Type B pancreatic cell (in vitro differentiated cells): ENCODE measurements around the gene DPH6. TPM values are rescaled to one million over a fixed set of nuclear protein-coding genes. Genes with fewer than 3 reads are reported as not detected.

Source experiments
- DNase-seq: peaks from one replicate; pipeline ENCODE4 v3.0.0; 2021; ENCODE audit warnings: mixed read lengths; ENCODE audit not compliant: unreplicated experiment; ENCODE audit errors: extremely low spot score
- H3K27ac Mint-ChIP-seq: 2 replicates; pipeline ENCODE4 v1.8.0; 2021; ENCODE audit warnings: mild to moderate bottlenecking, mixed read lengths
- H3K27me3 Mint-ChIP-seq: 2 replicates; pipeline ENCODE4 v1.8.0; 2021; ENCODE audit warnings: mixed read lengths
- H3K36me3 Mint-ChIP-seq: 2 replicates; pipeline ENCODE4 v1.8.0; 2021; ENCODE audit warnings: mixed read lengths
- H3K4me1 Mint-ChIP-seq: one replicate; pipeline ENCODE4 v1.8.0; 2021; ENCODE audit warnings: mixed read lengths; ENCODE audit not compliant: unreplicated experiment
- H3K4me3 Mint-ChIP-seq: 2 replicates; pipeline ENCODE4 v1.8.0; 2021; ENCODE audit warnings: mild to moderate bottlenecking, mixed read lengths
- H3K9me3 Mint-ChIP-seq: 2 replicates; pipeline ENCODE4 v1.8.0; 2021; ENCODE audit warnings: mixed read lengths
- total RNA-seq: library from RNA; stranded (reverse); gene quantifications from 2 replicates; pipeline ENCODE4 v1.2.1, GENCODE V29; 2021; ENCODE audit warnings: low replicate concordance
- TF ChIP-seq, protein P1 (sequence below): fragments of 200-600 bp; sonication (generic); conservative IDR thresholded peaks from 2 replicates; pipeline ENCODE4 v1.5.0; 2021; ENCODE audit warnings: antibody characterized with exemption, mild to moderate bottlenecking

Gene DPH6
- total RNA-seq, 1 donor from 2014 or later = 13.5 TPM

DNA sequence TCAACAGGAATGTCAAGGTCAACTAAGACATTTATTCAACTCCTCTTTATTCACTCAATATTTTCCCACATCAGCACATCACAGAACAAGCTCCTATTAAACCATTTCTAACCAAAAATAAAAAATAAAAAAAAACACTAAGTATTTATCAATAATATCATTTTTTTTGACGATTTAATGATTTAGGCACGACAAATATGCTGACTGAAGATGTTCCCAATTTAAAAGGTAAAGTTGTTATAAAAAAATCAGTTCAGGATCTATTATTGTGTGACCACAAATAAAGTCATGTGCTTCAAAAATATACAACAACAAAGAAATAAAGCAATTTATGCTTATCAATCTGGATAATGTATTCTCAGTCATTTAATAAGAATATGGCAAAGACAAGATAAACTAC, 16.2 kb downstream of the DPH6 start:
- Mint-ChIP-seq H3K27me3 (no peaks in the 10 kb centered on the region), H3K27ac (no peak overlapping the region), H3K36me3 (peaks cover 38% of the 10 kb centered on the region), H3K9me3 (peaks cover 14% of the 10 kb centered on the region), H3K4me3 (no peak overlapping the region), H3K4me1 (peaks cover 1% of the 10 kb centered on the region)
- no peak for DNase-seq
- TF ChIP-seq, protein P1, sequence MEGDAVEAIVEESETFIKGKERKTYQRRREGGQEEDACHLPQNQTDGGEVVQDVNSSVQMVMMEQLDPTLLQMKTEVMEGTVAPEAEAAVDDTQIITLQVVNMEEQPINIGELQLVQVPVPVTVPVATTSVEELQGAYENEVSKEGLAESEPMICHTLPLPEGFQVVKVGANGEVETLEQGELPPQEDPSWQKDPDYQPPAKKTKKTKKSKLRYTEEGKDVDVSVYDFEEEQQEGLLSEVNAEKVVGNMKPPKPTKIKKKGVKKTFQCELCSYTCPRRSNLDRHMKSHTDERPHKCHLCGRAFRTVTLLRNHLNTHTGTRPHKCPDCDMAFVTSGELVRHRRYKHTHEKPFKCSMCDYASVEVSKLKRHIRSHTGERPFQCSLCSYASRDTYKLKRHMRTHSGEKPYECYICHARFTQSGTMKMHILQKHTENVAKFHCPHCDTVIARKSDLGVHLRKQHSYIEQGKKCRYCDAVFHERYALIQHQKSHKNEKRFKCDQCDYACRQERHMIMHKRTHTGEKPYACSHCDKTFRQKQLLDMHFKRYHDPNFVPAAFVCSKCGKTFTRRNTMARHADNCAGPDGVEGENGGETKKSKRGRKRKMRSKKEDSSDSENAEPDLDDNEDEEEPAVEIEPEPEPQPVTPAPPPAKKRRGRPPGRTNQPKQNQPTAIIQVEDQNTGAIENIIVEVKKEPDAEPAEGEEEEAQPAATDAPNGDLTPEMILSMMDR = no peak

DNA sequence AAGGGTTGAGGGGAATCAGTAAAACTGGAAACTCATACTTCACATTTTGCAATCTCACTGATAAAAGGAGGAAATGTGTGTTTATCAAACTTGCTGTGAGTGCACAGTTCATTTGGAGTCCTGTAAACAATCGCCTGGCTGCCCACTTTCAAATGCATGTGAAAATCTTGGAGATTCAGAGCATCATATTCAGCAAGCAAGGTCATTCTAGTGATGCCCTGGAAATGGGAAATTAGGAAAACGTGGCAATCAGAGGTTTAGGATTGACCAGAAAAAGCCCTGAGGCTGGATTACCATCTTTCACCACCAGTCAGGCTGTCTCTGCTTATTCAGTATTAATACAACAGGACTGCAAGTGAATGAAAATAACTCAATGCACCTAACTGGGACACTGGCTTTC, 23.9 kb downstream of the DPH6 start:
- DNase-seq = no peak
- no peaks in the 10 kb centered on the region for H3K9me3 Mint-ChIP-seq
- H3K27me3 Mint-ChIP-seq = no peaks in the 10 kb centered on the region
- TF ChIP-seq, protein P1 = peak; percentile 59
- no peak overlapping the region for H3K4me3 Mint-ChIP-seq
- no peak overlapping the region for H3K27ac Mint-ChIP-seq
- H3K4me1 Mint-ChIP-seq = peaks cover 23% of the 10 kb centered on the region
- H3K36me3 Mint-ChIP-seq = peaks cover 10% of the 10 kb centered on the region

DNA sequence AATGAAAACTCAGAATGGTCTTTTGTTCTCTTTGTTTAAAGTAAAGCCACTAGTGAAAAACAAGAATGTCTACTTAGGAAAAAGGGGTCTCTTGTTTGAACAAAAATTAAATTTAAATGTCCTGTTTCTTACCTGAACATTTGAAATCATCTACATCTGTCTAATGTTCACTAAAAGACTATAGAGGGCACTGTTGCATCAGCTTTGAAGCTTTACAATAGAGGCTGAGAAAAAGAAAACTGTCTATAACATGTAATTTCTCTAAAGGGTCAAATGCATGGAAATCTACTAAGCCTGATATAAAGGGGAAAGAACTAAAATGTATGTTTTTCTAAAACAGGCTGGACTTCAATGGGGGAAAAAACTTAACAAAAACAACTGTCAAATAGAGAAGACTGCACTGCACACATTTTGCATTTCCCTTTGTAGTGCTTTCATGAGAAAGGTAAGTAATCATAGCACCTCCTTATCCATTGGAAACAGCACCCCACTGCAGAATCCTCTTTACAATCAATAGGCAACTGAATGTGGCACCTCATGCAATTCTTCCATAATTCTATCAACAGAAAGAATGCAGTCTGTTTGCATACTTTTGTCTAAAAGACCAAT, 26.3 kb downstream of the DPH6 start:
- no peak for DNase-seq
- TF ChIP-seq, protein P1 = peak; percentile 88
- H3K27ac Mint-ChIP-seq = peak overlapping the region; percentile 4

DNA sequence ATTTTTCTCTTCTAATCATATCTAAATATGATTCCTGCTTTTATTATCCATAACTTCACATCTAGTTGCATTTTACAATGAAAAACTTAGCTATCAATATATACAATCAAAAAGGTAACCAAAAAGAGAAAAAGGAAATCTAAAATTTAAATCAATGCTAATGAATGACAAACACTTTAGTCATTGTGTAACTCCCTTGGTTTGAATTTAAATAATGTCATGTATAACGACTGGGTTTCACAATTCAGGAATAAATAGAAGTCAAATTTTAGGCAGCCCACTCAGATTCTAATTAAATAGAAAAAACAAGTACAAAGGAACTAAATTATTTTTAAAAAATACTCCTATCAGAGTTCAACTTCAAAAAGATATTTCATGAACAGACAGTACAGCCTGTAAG, 26.9 kb downstream of the DPH6 start:
- no peaks in the 10 kb centered on the region for H3K9me3 Mint-ChIP-seq
- no peak overlapping the region for H3K27ac Mint-ChIP-seq
- TF ChIP-seq, protein P1 = no peak
- no peaks in the 10 kb centered on the region for H3K27me3 Mint-ChIP-seq
- no peak for DNase-seq
- H3K4me3 Mint-ChIP-seq = no peak overlapping the region
- peaks cover 7% of the 10 kb centered on the region for H3K36me3 Mint-ChIP-seq
- peaks cover 23% of the 10 kb centered on the region for H3K4me1 Mint-ChIP-seq

More for the DNA sequence above, 26.3 kb downstream of the DPH6 start:
- H3K9me3 Mint-ChIP-seq = no peaks in the 10 kb centered on the region
- H3K36me3 Mint-ChIP-seq = peaks cover 7% of the 10 kb centered on the region
- no peaks in the 10 kb centered on the region for H3K27me3 Mint-ChIP-seq
- peak overlapping the region; percentile 55 for H3K4me3 Mint-ChIP-seq
- peaks cover 23% of the 10 kb centered on the region for H3K4me1 Mint-ChIP-seq

DNA sequence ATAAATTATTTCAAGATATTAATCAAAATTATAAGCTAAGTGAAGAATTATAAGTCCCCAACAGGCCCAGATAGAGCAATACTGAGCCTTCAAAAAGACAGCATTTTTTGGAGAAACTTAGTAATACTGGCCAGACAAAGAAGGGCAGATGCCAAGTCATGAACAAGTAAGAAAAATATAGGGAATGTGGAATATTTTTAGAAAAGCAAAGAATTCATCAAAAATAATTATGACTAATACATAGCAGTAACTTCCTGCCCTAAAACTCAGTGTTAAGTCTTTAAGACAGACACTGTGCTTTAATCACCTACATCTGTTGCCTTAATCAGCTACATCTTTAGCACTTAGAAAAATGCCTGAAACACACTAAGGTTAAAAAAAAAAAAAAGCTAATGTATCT, 31.2 kb downstream of the DPH6 start:
- no peak for DNase-seq
- no peak overlapping the region for H3K27ac Mint-ChIP-seq
- H3K9me3 Mint-ChIP-seq = no peaks in the 10 kb centered on the region
- no peaks in the 10 kb centered on the region for H3K27me3 Mint-ChIP-seq
- TF ChIP-seq, protein P1 = no peak
- peaks cover 7% of the 10 kb centered on the region for H3K36me3 Mint-ChIP-seq
- H3K4me3 Mint-ChIP-seq = no peak overlapping the region
- peaks cover 10% of the 10 kb centered on the region for H3K4me1 Mint-ChIP-seq
